Renal cortex interstitium (tissue), 15 donors: Measurements from ENCODE around the gene PRAMEF18. TPM values are rescaled to one million over a fixed set of nuclear protein-coding genes. Genes with fewer than 3 reads are reported as not detected.
"Not testable (repeated sequence)": the region's sequence is repeated elsewhere in the genome, so short reads cannot be mapped to it uniquely, and the experiment has no call there.

Source experiments
- DNase-seq, 11 donors: peaks; one replicate each; pipeline ENCODE4 v3.0.0-alpha.2; 2013; ENCODE audit warnings: low read depth in 9 of 11, low spot score in 4 of 11; ENCODE audit errors: extremely low read depth in 1 of 11
- long read RNA-seq, 16 experiments: transcript quantifications; one replicate each; lab custom pipeline, GENCODE V29; 2026
- polyA plus RNA-seq, 3 donors: library from polyadenylated mRNA; unstranded; fragments of 120-200 nt; gene quantifications; one replicate each; pipeline ENCODE4 v1.2.1, GENCODE V29; 2013; ENCODE audit not compliant: insufficient read length in 3 of 3

Gene PRAMEF18, protein sequence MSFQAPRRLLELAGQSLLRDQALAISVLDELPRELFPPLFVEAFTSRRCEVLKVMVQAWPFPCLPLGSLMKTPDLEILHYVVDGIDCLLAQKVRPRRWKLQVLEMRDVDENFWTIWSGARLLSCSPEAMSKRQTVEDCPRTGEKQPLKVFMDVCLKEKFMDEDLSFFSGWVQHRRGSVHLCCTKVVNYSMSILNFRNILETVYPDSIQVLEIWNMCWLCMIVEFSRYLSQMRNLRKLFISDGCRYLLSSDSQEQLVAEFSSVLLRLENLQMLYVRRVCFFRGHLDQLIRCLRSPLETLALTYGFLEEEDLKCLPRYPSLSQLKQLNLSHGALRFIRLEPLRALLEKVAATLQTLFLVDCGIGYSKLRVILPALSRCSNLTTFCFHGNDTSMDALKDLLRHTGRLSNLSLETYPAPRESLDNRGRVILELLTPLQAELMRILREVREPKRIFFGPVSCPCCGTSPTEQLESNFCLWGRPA
- not detected for polyA plus RNA-seq
- long read RNA-seq, donor 1, result 0 reads
- long read RNA-seq, donor 2, result 0 reads
- long read RNA-seq, donor 3, result 0 reads
- long read RNA-seq, donor 4, result 0 reads
- long read RNA-seq, donor 5, result 0 reads
- long read RNA-seq, donor 6, result 0 reads
- long read RNA-seq, donor 7, result 0 reads
- long read RNA-seq, donor 8, result 0 reads
- long read RNA-seq, donor 9, result 0 reads
- long read RNA-seq, donor 10, result 0 reads
- long read RNA-seq, donor 11, result 0 reads
- long read RNA-seq, donor 12, result 0 reads
- long read RNA-seq, donor 13, result 0 reads
- long read RNA-seq, donor 14, result 0 reads
- long read RNA-seq, donor 15, result 0 reads
- long read RNA-seq, donor 16, result 0 reads

DNA sequence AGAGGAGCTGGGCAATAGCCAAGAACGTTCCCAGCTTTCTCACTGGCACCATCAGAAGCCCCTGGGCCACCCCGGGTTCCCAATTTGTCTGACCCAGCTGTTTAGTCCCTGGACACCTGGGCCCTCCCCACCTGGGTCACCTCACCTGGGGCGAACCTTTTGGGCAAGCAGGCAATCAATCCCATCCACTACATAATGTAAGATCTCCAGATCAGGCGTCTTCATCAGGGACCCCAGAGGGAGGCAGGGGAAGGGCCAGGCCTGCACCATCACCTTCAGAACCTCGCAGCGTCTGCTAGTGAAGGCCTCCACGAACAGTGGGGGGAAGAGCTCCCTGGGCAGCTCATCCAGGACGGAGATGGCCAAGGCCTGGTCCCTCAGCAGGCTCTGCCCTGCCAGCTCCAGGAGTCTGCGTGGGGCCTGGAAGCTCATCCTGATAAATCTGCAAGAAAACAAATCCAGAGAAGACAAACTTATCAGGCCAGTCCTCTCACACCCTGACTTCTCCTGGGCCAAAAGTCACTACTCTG is at the start of gene PRAMEF18:
Gene PRAMEF18, minus strand, starts transcription at position 480 of the 530 bp plus-strand sequence. Its CDS starts 48 bp downstream, at position 432.
- not testable (repeated sequence) for DNase-seq

DNA sequence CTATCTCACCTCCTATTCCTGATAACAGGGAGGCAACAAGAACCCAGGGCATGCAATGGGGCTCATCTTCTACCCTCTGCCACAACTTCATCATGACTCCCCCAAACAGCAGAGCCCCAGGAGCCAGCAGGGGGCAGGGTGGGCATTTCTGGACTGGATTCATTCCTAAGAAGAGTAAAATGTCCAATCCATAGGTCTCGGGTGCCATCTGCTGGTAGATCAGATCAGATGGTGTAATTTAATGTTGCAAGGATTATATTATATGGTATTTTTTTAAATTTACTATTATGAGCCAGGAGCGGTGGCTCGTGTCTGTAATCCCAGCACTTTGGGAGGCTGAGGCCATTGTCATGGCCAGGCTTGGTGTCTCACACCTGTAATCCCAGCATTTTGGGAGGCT is 39.2 kb upstream of the PRAMEF18 start:
- DNase-seq, result not testable (repeated sequence)

DNA sequence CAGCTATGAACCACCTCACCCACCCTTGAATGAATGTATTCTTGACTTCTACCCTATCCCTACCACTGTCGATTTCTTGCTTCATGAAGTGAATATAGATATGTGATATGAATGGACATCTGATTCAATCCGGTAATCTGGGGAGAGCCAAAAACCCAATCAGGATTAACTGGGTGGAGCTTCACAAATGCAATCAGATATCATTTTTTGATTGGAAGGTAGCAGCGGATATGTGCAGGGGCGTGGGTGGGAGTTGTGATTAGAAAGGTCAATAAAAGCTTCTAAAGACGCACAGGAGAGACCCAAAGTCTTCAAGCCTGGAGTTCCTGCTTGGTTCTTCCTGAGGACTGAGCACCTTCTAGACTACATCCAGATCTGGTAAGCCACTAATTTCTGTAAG is 27.9 kb upstream of the PRAMEF18 start, which contains the start of gene PRAMEF5:
Gene PRAMEF5, plus strand, starts transcription at position 301 of the 400 bp plus-strand sequence. CDS start 5,071 bp downstream, outside the sequence.
- DNase-seq, result not testable (repeated sequence)

DNA sequence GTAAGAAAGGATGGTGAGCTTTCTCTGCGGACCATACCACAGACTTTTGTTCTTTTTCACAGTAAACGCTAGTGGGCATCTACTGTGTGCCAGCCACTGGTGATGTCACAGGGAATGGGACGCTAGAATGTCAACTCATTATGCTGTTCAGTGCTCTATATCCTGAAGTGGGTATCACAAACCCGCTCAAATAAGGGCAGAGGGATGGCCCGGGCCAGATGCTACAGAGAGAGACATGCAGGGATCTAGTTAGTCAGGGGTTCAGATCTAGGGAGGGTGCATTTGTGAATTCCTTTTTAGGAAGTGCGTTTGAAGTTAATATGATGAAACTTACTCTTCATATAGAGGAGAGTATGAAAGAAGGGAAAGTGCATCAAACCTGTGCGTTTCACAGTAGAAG is 21.2 kb upstream of the PRAMEF18 start:
- DNase-seq, result not testable (repeated sequence)

DNA sequence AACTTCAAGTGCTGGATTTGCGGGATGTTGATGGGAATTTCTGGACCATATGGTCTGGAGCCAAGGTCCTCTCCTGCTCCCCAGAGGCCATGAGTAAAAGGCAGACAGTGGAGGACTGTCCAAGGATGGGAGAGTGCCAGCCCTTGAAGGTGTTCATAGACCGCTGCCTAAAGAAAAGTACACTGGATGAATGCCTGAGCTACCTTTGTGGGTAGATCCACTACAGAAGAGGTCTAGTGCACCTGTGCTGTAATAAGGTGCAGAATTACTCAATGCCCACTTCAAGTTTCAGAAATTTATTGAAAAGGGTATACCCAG is 20.6 kb upstream of the PRAMEF18 start:
- not testable (repeated sequence) for DNase-seq

DNA sequence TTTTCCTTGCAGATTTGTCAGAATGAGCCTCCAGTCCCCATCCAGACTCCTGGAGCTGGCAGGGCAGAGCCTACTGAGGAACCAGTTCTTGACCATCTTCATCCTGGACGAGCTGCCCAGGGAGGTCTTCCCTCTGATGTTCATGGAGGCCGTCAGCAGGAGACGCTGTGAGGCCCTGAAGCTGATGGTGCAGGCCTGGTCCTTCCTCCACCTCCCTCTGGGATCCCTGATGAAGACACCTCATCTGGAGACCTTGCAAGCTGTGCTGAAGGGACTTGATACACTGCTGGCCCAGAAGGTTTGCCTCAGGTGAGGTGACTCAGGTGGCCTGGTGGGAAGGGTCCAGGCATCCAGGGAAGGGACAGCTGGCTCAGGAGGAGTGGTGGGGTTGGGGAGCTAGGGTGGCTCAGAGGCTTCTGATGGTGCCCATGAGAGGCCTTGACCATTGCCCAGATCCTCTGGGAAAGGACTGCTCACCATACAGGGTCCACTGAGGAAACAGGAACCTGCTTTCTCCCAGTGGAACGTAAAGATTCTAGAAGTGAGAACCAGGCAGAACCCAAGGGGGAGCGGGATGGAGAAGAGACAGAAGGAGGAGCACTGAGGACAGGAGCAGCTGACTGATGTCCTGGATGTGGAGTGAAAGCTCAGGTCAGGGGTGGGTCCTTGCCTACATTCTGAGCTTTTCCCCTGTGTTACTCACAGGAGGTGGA is 20.0 kb upstream of the PRAMEF18 start:
- not testable (repeated sequence) for DNase-seq

DNA sequence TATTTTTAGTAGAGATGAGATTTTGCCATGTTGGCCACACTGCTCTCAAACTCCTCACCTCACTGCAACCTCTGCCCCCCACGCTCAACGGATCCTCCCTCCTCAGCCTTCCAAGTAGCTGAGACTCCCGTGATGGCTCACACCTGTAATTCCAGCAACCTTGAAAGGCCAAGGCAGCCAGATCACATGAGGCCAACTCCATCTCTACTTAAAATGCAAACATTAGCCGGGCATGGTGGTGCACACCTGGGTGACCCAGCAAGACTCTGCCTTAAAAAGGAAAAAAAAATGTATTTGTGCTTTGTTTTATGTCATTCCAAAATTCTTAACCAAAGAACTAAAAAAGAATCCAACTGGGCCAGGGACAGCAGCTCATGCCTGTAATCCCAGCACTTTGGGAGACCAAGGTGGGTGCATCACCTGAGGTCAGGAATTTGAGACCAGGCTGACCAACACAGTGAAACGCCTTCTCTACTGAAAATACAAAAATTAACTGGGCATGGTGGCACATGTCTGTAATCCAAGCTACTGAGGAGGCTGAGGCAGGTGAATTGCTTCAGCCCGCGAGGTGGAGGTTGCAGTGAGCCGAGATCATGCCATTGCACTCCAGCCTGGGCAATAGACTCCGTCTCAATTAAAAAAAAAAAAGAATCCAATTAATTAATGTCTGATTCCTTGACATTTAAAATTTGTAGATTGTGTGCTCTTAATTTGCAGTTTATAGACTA is 17.7 kb upstream of the PRAMEF18 start:
- DNase-seq, result not testable (repeated sequence)

DNA sequence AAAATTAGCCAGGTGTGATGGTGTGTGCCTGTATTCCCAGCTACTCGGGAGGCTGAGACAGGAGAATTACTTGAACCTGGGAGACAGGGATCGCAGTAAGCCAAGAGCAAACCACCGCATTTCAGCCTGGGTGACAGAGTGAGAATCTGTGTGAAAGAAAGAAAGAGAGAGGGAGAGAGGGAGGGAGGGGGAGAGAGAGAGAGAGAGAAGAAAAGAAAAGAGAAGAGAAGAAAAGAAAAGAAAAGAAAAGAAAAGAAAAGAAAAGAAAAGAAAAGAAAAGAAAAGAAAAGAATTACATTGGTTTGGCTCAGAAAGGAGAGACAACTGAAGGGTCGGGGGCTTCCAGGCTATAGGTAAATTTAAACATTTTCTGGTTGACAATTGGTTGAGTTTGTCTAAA is 13.7 kb upstream of the PRAMEF18 start:
- not testable (repeated sequence) for DNase-seq

DNA sequence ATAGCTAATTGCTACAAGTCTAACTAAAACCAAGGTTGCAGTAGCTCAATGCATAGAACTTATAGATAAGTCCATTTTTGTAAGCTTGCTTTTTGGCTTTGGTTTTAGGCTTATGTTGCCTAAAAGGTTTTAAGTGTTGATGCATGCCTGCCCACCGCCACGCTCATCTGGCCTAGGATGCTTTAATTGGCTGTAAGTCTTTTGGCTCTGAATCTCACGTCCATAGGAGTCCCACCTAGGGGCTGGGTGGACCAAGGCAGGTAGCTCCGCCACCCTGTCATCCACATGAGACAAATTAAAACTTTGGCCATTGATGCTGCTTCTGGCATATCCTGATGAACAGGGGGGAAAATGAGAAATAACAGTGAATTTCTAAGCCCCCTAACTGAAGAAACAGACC is 11.6 kb upstream of the PRAMEF18 start:
- not testable (repeated sequence) for DNase-seq

DNA sequence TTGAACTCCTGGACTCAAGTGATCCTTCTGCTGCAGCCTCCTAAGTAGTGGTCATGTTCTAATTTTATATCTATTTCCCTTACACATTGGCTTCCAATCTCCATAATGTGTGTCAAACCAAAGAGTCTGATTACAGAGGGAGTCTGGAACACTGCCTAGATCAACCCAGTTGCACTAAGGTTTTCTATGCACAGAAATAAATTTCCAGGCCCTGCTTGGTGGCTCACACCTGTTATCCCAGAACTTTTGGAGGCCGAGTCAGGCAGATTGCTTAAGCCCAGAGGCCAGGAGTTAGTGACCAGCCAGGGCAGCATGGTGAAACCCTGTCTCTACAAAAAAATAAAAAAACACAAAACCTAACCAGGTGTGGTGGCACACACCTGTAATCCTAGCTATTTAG is 8.1 kb upstream of the PRAMEF18 start:
- peak in 3 of 11 donors; percentile 1 to 4 (median 1) for DNase-seq

DNA sequence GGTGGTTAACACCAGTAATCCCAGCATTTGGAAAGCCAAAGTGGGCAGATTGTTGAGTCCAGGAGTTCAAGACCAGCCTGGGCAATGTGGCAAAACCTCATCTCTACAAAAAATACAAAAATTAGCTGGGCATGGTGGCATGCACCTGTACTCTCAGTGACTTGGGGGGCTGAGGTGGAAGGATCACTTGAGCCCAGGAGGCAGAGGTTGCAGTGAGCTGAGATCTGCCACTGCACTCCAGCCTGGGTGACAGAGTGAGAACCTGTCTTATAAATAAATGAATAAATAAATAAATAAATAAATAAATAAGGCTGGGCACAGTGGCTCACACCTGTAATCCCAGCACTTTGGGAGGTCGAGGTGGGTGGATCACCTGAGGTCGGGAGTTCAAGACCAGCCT is 6.1 kb upstream of the PRAMEF18 start:
- not testable (repeated sequence) for DNase-seq

DNA sequence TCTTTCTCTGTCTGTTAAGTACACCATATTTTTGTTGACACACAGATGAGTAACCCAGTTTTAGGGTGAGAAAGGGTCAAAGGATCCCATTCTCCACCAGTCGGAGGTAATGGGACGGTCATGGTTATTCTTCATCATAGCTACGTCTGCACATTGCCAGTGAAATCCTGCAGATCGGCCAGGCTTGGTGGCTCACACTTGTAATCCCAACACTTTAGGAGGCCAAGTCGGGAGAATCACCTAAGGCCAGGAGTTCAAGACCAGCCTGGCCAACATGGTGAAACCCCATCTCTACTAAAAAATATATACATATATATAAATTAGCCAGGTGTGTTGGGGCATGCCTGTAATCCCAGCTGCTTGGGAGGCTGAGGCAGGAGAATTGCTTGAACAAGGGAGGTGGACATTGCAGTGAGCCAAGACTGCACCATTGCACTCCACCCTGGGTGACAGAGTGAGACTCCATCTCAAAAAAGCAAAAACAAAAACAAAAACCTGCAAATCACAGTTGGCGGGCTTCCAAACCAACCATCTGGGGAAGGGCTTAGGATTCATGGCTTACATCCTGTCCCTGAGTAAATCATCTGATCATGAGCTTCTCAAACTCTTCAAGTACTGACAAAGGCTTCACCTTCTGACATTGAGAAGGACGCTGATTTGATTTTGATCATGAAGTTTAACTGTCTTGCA is 5.3 kb upstream of the PRAMEF18 start:
- DNase-seq, result not testable (repeated sequence)

DNA sequence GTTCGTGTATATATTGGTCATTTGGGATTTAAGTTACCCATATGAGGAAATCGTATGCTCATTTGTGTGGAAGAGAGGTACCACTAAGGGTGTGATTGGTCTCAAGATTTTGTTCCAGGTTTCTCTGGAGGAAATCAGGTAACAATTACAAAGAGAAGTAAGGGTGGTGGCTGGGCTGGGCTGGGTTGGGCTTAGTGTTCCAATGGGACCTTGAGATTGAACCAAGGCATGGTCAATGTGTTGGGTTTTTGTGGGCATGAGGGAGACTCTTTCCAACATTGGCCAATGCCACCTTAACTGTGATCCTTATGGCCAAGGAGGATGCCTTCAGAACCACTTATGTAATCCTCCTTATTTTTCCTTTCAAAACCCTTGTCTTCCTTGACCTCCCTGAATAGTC is 4.6 kb upstream of the PRAMEF18 start:
- not testable (repeated sequence) for DNase-seq

DNA sequence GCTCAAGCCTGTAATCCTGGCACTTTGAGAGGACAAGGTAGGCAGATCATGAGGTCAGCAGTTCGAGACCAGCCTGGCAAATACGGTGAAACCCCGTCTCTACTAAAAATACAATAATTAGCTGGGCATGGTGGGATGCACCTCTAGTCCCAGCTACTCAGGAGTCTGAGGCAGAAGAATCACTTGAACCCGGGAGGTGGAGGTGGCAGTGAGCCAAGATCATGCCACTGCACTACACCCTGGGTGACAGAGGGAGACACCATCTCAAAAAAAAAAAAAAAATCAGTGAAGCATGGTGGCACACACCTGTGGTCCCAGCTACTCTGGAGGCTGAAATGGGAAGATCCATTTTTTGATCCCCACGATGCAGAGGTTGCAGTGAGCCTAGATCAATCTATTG is 4.1 kb upstream of the PRAMEF18 start:
- not testable (repeated sequence) for DNase-seq

DNA sequence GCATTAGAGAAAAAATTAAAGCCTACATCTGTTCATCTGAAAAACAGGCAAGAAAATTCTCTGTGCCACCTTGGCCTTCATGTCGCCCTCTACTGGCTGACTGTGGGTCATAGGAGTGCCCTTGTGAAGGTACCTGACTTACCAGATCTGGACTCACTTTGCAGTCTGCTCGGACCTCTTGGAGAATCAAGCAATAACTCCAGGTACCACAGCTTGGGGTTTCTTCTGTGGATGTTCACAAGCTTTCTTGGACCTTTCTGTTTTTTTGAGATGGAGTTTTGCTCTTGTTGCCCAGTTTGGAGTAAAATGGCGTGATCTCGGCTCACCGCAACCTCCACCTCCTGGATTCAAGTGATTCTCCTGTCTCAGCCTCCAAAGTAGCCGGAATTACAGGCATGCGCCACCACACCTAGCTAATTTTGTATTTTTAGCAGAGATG is 2.4 kb upstream of the PRAMEF18 start:
- peak in 4 of 11 donors; percentile 6 to 21 (median 8) for DNase-seq

DNA sequence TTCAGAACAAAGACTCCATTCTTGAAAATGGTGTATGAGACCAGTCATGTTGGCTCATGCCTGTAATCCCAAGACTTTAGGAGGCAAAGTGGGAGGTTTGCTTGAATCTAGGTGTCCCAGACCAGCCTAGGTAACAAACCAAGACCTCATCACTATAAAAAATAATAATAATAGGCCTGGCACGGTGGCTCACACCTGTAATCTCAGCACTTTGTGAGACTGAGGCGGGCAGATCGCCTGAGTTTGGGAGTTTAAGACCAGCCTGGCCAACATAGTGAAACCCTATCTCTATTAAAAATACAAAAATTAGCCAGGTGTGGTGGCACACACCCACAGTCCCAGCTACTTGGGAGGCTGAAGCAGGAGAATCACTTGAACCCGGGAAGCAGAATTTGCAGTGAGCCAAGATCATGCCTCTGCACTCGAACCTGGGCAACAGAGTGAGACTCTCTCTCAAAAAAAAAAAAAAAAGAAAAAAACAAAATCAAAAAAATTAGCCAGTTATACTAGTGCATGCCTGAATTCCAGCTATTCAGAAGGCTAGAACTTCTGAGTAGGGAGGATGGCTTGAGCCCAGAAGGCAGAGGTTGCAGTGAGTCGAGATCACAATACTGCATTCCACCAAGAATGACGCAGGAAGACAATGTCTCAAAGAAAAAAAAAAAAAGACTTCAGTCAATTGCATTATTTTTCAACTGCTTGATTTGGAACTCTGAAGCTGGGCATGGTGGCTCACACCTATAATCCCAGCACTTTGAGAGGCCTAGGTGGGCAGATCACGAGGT is 1.5 kb upstream of the PRAMEF18 start:
- DNase-seq, result not testable (repeated sequence)

DNA sequence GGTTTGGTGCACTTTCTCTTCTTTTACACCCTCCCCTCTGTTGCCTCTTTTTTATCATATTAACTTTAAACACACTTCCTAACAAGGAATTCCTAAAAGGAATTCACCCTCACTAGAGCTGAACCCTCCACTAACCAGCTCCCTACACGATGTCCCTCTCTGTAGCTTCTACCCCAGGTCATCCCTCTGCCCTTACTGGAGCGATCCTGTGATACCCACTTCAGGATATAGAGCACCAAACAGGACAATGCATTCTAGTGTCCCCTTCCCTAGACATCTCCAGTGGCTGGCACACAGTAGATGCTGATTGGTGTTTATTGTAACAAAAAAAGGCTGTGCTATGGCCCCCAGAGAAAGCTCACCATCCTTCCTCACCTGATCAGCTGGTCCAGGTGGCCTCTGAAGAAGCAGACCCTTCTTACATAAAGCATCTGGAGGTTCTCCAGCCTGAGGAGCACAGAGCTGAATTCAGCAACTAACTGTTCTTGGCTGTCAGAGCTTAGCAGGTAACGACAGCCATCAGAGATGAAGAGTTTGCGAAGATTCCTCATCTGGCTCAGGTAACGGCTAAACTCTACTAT is 1.4 kb downstream of the PRAMEF18 start:
- no peak for DNase-seq
